ENCODE results near the gene UTF1.

Gene UTF1

DNA sequence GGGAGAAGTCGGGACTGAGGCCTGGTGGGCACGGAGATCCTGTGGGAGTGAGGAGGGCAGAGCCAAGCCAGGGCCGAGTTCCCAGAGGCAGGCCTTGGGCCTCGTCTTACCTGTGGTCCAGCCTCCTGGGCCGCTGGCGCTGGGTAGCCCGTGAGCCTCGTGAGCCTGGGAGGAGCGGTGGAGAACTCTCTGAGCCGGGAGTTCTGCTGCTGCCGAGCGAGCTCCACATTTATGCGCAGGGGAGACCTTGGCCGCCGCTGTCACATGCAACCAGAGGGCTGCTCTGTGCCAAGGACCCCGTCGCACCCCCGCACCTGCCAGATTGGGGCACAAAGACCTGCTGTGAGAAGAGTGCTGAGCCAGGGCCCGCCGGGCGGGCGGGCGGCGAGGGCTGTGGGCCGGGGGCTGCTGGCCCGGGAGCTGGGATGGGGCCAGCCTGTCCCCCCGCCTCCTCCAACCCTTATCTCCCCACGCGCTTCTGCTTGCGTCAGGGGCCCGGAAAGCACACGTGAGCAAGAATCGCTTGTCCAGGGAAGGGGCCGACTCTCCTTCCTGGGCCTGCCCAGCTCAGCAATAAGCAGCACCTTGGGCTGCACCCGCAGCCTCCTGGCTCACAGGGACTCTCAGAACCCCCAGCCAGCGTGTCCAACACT is 17.8 kb downstream of the UTF1 start:
- DNase-seq (ENCODE audit: low read depth in 2 of 2), result peak in 1 of 2 donors; percentile 25
- TF ChIP-seq, protein P1, sequence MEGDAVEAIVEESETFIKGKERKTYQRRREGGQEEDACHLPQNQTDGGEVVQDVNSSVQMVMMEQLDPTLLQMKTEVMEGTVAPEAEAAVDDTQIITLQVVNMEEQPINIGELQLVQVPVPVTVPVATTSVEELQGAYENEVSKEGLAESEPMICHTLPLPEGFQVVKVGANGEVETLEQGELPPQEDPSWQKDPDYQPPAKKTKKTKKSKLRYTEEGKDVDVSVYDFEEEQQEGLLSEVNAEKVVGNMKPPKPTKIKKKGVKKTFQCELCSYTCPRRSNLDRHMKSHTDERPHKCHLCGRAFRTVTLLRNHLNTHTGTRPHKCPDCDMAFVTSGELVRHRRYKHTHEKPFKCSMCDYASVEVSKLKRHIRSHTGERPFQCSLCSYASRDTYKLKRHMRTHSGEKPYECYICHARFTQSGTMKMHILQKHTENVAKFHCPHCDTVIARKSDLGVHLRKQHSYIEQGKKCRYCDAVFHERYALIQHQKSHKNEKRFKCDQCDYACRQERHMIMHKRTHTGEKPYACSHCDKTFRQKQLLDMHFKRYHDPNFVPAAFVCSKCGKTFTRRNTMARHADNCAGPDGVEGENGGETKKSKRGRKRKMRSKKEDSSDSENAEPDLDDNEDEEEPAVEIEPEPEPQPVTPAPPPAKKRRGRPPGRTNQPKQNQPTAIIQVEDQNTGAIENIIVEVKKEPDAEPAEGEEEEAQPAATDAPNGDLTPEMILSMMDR (IDR thresholded peaks at IDR 0.05; ENCODE audit: low read depth, low read length), result no peak
- H3K4me3 ChIP-seq (replicated peaks in 1 of 2; ENCODE audit: low read depth in 2 of 2, low read length in 2 of 2), result no peak overlapping the region

DNA sequence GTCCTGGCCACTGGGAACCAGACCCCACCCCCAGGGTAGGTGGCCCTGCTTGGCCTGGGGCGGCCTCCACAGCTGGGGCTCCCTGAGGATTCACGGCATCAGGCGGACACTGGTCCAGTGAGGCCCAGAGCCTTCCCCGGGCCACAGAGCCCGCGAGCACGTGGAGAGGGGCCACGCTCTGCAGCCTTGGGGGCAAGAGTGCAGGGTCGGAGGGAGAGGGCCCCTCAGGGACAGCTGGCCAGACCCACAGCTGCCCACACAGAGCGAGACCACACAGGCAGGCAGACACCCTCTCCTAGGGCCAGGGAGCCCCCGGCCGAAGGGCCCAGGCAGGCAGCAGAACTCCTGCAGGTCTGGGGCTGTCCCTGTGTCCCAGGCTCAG is 18.3 kb downstream of the UTF1 start:
- no peak for DNase-seq (ENCODE audit: low read depth in 2 of 2)
- no peak overlapping the region for H3K4me3 ChIP-seq (replicated peaks in 1 of 2; ENCODE audit: low read depth in 2 of 2, low read length in 2 of 2)
- TF ChIP-seq, protein P1 (IDR thresholded peaks at IDR 0.05; ENCODE audit: low read depth, low read length), result no peak

DNA sequence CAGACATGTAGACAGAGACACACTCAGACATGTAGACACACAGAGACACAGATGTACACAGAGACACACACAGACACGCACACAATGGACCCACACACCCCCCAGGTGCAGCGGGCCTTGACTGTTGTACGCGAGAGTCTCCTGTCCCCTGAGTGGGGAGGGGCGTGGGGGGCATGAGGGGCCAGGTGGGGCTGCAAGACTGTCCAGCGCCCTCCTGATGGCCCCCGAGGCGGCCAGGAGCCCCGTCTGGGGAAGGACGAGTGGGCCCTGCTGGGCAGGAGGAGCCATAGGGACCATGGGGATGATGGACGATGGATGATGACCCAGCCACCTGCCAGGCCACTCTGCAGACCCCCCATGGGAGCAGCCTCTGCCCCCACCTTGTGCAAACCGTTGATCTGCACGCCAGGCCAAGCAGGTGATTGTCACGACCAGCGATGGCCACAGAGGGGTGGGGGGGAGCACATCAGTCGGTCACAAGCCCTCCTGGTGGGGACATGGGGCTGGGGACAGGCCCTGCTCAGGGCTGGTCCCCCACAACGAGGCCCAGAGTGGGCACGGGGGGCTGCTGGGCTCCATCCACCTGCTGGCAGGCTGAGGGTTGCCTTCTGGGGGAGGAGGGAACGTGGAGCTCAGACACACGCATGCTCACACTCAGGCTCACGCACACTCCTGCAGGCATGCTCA is 19.2 kb downstream of the UTF1 start:
- TF ChIP-seq, protein P1 (IDR thresholded peaks at IDR 0.05; ENCODE audit: low read depth, low read length), result no peak
- H3K4me3 ChIP-seq (replicated peaks in 1 of 2; ENCODE audit: low read depth in 2 of 2, low read length in 2 of 2), result no peak overlapping the region
- no peak for DNase-seq (ENCODE audit: low read depth in 2 of 2)

DNA sequence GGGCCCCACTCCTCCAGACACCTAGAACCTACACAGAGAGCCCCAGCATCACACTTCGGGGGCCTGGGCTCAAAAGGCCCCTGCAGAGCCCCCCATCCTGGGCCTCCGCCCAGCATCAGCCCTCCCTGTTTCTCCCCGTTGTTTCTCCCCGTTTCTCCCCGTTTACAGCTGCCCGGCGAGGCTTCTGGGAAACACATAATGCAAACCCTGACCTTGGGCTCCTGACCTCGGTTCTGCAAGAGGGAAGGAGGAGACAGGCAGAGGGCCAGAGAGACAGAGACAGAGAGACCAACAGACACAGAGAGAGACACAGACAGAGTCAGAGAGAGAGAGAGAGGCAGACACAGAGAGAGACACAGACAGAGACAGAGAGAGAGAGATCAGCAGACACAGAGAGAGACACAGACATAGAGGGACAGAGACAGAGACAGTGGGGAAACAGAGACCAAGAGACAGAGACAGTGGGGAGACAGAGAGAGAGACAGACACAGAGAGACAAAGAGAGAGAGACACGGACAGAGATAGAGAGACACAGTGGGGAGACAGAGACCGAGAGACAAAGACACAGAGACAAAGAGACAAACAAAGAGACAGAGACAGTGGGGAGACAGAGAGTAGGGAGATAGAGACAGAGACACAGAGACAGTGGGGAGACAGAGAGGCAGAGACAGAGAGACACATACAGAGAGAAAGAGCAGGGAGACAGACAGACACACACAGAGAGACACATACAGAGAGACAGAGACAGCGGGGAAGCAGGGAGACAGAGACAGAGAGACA is 20.1 kb downstream of the UTF1 start:
- H3K4me3 ChIP-seq (replicated peaks in 1 of 2; ENCODE audit: low read depth in 2 of 2, low read length in 2 of 2), result no peak overlapping the region
- TF ChIP-seq, protein P1 (IDR thresholded peaks at IDR 0.05; ENCODE audit: low read depth, low read length), result no peak
- DNase-seq (ENCODE audit: low read depth in 2 of 2), result no peak

DNA sequence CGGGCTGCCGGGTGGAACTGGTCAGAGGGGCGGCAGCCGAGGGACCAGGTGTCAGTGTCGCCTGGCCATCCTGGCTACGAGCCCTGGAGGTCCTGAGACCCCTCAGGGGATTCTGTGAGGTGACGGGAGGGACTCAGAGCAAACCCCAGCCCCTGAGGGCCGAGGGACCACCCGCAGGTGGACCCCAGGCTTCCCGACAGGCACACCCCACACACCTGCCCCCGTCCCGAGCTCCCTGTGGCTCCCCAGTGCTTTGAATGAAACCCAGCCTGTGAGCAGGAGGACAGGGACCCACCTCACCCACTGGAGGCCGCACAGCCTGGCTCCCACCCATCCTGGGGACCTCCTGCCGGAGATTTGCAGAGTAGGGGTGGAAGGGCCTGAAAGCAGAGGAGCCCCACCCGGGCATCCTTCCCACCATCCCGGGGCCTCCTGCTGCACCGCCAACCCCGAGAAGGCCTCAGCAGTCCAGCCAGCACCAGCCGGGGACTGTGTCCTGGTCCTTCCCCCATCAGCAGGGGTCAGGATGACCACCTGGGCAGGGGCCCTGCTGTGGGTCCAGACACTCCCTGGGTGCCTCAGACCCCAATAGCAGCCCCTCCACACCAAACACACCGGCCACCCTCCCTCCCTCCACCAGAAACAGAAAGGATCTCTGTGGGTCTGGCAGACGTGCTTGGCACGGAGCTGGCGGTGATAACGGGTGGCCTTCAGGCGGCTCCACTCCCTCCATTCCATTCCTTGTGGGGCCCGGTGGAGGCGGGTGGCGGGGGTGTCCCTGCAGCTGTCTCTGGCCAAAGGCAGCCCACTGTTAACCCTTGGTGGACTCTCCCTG is 21.6 kb downstream of the UTF1 start:
- DNase-seq (ENCODE audit: low read depth in 2 of 2), result peak in 1 of 2 donors; percentile 17
- H3K4me3 ChIP-seq (replicated peaks in 1 of 2; ENCODE audit: low read depth in 2 of 2, low read length in 2 of 2), result no peak overlapping the region
- TF ChIP-seq, protein P1 (IDR thresholded peaks at IDR 0.05; ENCODE audit: low read depth, low read length), result no peak

DNA sequence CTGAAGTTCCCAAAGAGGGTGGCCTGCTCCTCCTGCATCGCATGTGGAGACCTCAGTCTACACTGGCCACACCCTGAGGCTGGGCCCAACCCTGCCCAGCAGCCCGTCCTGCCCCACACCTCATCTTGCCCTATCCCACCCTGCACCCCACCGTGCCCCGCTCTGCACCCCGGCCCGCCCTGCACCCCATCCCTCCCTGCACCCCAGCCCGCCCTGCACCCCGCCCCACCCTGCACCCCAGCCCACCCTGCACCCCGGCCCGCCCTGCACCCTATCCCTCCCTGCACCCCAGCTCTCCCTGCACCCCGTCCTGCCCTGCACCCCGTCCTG is 22.2 kb downstream of the UTF1 start:
- DNase-seq (ENCODE audit: low read depth in 2 of 2), result no peak
- no peak overlapping the region for H3K4me3 ChIP-seq (replicated peaks in 1 of 2; ENCODE audit: low read depth in 2 of 2, low read length in 2 of 2)
- TF ChIP-seq, protein P1 (IDR thresholded peaks at IDR 0.05; ENCODE audit: low read depth, low read length), result no peak
